Measurements from ENCODE around the gene RALBP1. TPM values are rescaled to one million over a fixed set of nuclear protein-coding genes. Genes with fewer than 3 reads are reported as not detected.

The RALBP1 gene
- total RNA-seq, 1 experiment from 2014 or later = 70.0 TPM

GRCh38 chr18:9568186-9568585, 92.9 kb downstream of the RALBP1 start:
- no TSS peak for BruUV-seq (replicated peaks)
- Histone ChIP-seq H3K36me3 (ENCODE audit: control insufficient read depth, insufficient read depth, low read length) (peaks cover 12% of the 10 kb centered on the region; the same call in 1 of the 2 replicates), H3K4me1 (ENCODE audit: control insufficient read depth, insufficient read depth, low read length) (no peaks in the 10 kb centered on the region), H3K4me3 (ENCODE audit: low read depth in 2 of 2, low read length in 2 of 2) (no peak overlapping the region), H3K27me3 (ENCODE audit: control insufficient read depth, insufficient read depth, low read length) (no peaks in the 10 kb centered on the region), H3K9me3 (ENCODE audit: control insufficient read depth, insufficient read depth, low read depth, low read length) (no peaks in the 10 kb centered on the region), H3K27ac (ENCODE audit: low read length) (no peak overlapping the region)
- ATAC-seq (no peak), DNase-seq (ENCODE audit: low read depth, low spot score) (no peak)
- in situ Hi-C loops (cut with HindIII; ENCODE audit: low pct_unique_long_range_greater_than_20kb, low sequenced_read_pairs) = no loop called here
- TF ChIP-seq, protein P1, sequence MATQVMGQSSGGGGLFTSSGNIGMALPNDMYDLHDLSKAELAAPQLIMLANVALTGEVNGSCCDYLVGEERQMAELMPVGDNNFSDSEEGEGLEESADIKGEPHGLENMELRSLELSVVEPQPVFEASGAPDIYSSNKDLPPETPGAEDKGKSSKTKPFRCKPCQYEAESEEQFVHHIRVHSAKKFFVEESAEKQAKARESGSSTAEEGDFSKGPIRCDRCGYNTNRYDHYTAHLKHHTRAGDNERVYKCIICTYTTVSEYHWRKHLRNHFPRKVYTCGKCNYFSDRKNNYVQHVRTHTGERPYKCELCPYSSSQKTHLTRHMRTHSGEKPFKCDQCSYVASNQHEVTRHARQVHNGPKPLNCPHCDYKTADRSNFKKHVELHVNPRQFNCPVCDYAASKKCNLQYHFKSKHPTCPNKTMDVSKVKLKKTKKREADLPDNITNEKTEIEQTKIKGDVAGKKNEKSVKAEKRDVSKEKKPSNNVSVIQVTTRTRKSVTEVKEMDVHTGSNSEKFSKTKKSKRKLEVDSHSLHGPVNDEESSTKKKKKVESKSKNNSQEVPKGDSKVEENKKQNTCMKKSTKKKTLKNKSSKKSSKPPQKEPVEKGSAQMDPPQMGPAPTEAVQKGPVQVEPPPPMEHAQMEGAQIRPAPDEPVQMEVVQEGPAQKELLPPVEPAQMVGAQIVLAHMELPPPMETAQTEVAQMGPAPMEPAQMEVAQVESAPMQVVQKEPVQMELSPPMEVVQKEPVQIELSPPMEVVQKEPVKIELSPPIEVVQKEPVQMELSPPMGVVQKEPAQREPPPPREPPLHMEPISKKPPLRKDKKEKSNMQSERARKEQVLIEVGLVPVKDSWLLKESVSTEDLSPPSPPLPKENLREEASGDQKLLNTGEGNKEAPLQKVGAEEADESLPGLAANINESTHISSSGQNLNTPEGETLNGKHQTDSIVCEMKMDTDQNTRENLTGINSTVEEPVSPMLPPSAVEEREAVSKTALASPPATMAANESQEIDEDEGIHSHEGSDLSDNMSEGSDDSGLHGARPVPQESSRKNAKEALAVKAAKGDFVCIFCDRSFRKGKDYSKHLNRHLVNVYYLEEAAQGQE (IDR thresholded peaks at IDR 0.05; ENCODE audit: insufficient read depth in 1 of 2, low read depth in 2 of 2, low read length in 1 of 2) = no peak
- TF ChIP-seq SIN3A (IDR thresholded peaks at IDR 0.05; ENCODE audit: borderline replicate concordance, insufficient read depth, low read depth, low read length) (no peak), POLR2AphosphoS5 (IDR thresholded peaks at IDR 0.05; ENCODE audit: low read depth, low read length) (no peak)
- ChIA-PET CTCF (no interaction called here), POLR2A (no interaction called here)
- intact Hi-C loops (cut with micrococcal nuclease; ENCODE audit: unreplicated experiment) = no loop called here

- CTCF ChIA-PET = no interaction called here
- Histone ChIP-seq H3K4me1 (ENCODE audit: control insufficient read depth, insufficient read depth, low read length) (no peaks in the 10 kb centered on the region), H3K27ac (ENCODE audit: low read length) (no peak overlapping the region), H3K27me3 (ENCODE audit: control insufficient read depth, insufficient read depth, low read length) (no peaks in the 10 kb centered on the region), H3K9me3 (ENCODE audit: control insufficient read depth, insufficient read depth, low read depth, low read length) (no peaks in the 10 kb centered on the region), H3K4me3 (ENCODE audit: low read depth in 2 of 2, low read length in 2 of 2) (no peak overlapping the region), H3K36me3 (ENCODE audit: control insufficient read depth, insufficient read depth, low read length) (peaks cover 7% of the 10 kb centered on the region; the same call in 1 of the 2 replicates)
- in situ Hi-C loops (cut with HindIII; ENCODE audit: low pct_unique_long_range_greater_than_20kb, low sequenced_read_pairs) = no loop called here
- POLR2A ChIA-PET = no interaction called here
- intact Hi-C loops (cut with micrococcal nuclease; ENCODE audit: unreplicated experiment) = no loop called here
- no peak for ATAC-seq
- no TSS peak for BruUV-seq (replicated peaks)
- no peak for DNase-seq (ENCODE audit: low read depth, low spot score)
- TF ChIP-seq POLR2AphosphoS5 (IDR thresholded peaks at IDR 0.05; ENCODE audit: low read depth, low read length) (no peak), CTCF (IDR thresholded peaks at IDR 0.05) (no peak), TCF7L2 (IDR thresholded peaks at IDR 0.05; ENCODE audit: low read depth, low read length) (no peak), SIN3A (IDR thresholded peaks at IDR 0.05; ENCODE audit: borderline replicate concordance, insufficient read depth, low read depth, low read length) (no peak)
- TF ChIP-seq, protein P1 (IDR thresholded peaks at IDR 0.05; ENCODE audit: insufficient read depth in 1 of 2, low read depth in 2 of 2, low read length in 1 of 2) = no peak
These were observed 93.9 kb downstream of the RALBP1 start for GRCh38 chr18:9569178-9569577.

All from Panc1 (cell line).